Measurements from ENCODE around the gene NR6A1. TPM values are rescaled to one million over a fixed set of nuclear protein-coding genes. Genes with fewer than 3 reads are reported as not detected.

NR6A1 gene
- total RNA-seq, 1 experiment from 2014 or later, result 0.77 TPM

GRCh38 chr9:124747065-124747464 lies 24.0 kb downstream of the NR6A1 start:
- H3K27ac ChIP-seq (ENCODE audit: low read length), result no peak overlapping the region
- no peak overlapping the region for H3K4me3 ChIP-seq (ENCODE audit: low read length)
- ChIA-PET POLR2A (ENCODE audit: unreplicated experiment) (no interaction called here), CTCF (no interaction called here)
- H3K9ac ChIP-seq (ENCODE audit: low read length), result no peak overlapping the region
- no peak for ATAC-seq
- H3K27me3 ChIP-seq (ENCODE audit: low read length), result no peaks in the 10 kb centered on the region
- TF ChIP-seq CTCF (conservative IDR thresholded peaks at IDR 0.05; ENCODE audit: low read depth, low read length) (no peak), EZH2 (IDR thresholded peaks at IDR 0.05; ENCODE audit: low read length, unreplicated experiment) (no peak), EZH2phosphoT487 (IDR thresholded peaks at IDR 0.05; ENCODE audit: borderline replicate concordance, low read length) (no peak)
- H3K79me2 ChIP-seq (ENCODE audit: low read length), result no peaks in the 10 kb centered on the region
- no peaks in the 10 kb centered on the region for H3K9me2 ChIP-seq (replicated peaks; ENCODE audit: low read length)
- no TSS peak for BruUV-seq (replicated peaks)
- H3K36me3 ChIP-seq (ENCODE audit: low read depth, low read length), result no peaks in the 10 kb centered on the region
- no peak overlapping the region for H3K4me2 ChIP-seq (ENCODE audit: low read length)
- no peaks in the 10 kb centered on the region for H3K9me3 ChIP-seq (ENCODE audit: low read length)
- intact Hi-C loops (cut with micrococcal nuclease), result no loop called here
- DNase-seq, result no peak
- H3K4me1 ChIP-seq (ENCODE audit: insufficient read depth, low read length), result 0 out of 2 replicates have a peak, but pooled peaks cover 2% of the 10 kb centered on the region
- no peak overlapping the region for H2AFZ ChIP-seq (ENCODE audit: low read length)
- no peaks in the 10 kb centered on the region for H4K20me1 ChIP-seq (ENCODE audit: low read length)
- no peaks in the 10 kb centered on the region for H3F3A ChIP-seq (ENCODE audit: low read length, unreplicated experiment)

- Histone ChIP-seq H3K27me3 (ENCODE audit: low read length) (no peaks in the 10 kb centered on the region), H3K4me2 (ENCODE audit: low read length) (no peak overlapping the region), H3K9ac (ENCODE audit: low read length) (no peak overlapping the region), H3K79me2 (ENCODE audit: low read length) (no peaks in the 10 kb centered on the region), H2AFZ (ENCODE audit: low read length) (no peak overlapping the region), H3K27ac (ENCODE audit: low read length) (no peak overlapping the region), H3K9me3 (ENCODE audit: low read length) (no peaks in the 10 kb centered on the region), H3K4me1 (ENCODE audit: insufficient read depth, low read length) (no peaks in the 10 kb centered on the region), H3F3A (ENCODE audit: low read length, unreplicated experiment) (no peaks in the 10 kb centered on the region), H3K4me3 (ENCODE audit: low read length) (no peak overlapping the region), H3K9me2 (replicated peaks; ENCODE audit: low read length) (no peaks in the 10 kb centered on the region), H3K36me3 (ENCODE audit: low read depth, low read length) (no peaks in the 10 kb centered on the region), H4K20me1 (ENCODE audit: low read length) (no peaks in the 10 kb centered on the region)
- BruUV-seq (replicated peaks), result no TSS peak
- TF ChIP-seq CTCF (conservative IDR thresholded peaks at IDR 0.05; ENCODE audit: low read depth, low read length) (no peak), EZH2 (IDR thresholded peaks at IDR 0.05; ENCODE audit: low read length, unreplicated experiment) (no peak), EZH2phosphoT487 (IDR thresholded peaks at IDR 0.05; ENCODE audit: borderline replicate concordance, low read length) (no peak)
- ATAC-seq (no peak), DNase-seq (no peak)
- ChIA-PET CTCF (no interaction called here), POLR2A (ENCODE audit: unreplicated experiment) (no interaction called here)
- intact Hi-C loops (cut with micrococcal nuclease), result no loop called here
Measured at GRCh38 chr9:124743686-124744348, 27.3 kb downstream of the NR6A1 start.

- ChIA-PET POLR2A (ENCODE audit: unreplicated experiment) (no interaction called here), CTCF (no interaction called here)
- BruUV-seq (replicated peaks), result no TSS peak
- no peaks in the 10 kb centered on the region for H4K20me1 ChIP-seq (ENCODE audit: low read length)
- no peaks in the 10 kb centered on the region for H3K9me3 ChIP-seq (ENCODE audit: low read length)
- no peak for ATAC-seq
- no peak overlapping the region for H3K4me2 ChIP-seq (ENCODE audit: low read length)
- H3F3A ChIP-seq (ENCODE audit: low read length, unreplicated experiment), result no peaks in the 10 kb centered on the region
- H3K27ac ChIP-seq (ENCODE audit: low read length), result no peak overlapping the region
- no peaks in the 10 kb centered on the region for H3K79me2 ChIP-seq (ENCODE audit: low read length)
- no peak overlapping the region for H3K4me3 ChIP-seq (ENCODE audit: low read length)
- H3K36me3 ChIP-seq (ENCODE audit: low read depth, low read length), result no peaks in the 10 kb centered on the region
- H2AFZ ChIP-seq (ENCODE audit: low read length), result no peak overlapping the region
- no peak overlapping the region for H3K9ac ChIP-seq (ENCODE audit: low read length)
- intact Hi-C loops (cut with micrococcal nuclease), result no loop called here
- no peak for DNase-seq
- no peaks in the 10 kb centered on the region for H3K27me3 ChIP-seq (ENCODE audit: low read length)
- H3K9me2 ChIP-seq (replicated peaks; ENCODE audit: low read length), result no peaks in the 10 kb centered on the region
- H3K4me1 ChIP-seq (ENCODE audit: insufficient read depth, low read length), result no peaks in the 10 kb centered on the region
- TF ChIP-seq EZH2 (IDR thresholded peaks at IDR 0.05; ENCODE audit: low read length, unreplicated experiment), result no peak
- no peak for TF ChIP-seq CTCF (conservative IDR thresholded peaks at IDR 0.05; ENCODE audit: low read depth, low read length)
- no peak for TF ChIP-seq EZH2phosphoT487 (IDR thresholded peaks at IDR 0.05; ENCODE audit: borderline replicate concordance, low read length)
Measured at GRCh38 chr9:124742940-124743339, 28.2 kb downstream of the NR6A1 start.
